ENCODE measurements around the gene GAPDHS.

DNA sequence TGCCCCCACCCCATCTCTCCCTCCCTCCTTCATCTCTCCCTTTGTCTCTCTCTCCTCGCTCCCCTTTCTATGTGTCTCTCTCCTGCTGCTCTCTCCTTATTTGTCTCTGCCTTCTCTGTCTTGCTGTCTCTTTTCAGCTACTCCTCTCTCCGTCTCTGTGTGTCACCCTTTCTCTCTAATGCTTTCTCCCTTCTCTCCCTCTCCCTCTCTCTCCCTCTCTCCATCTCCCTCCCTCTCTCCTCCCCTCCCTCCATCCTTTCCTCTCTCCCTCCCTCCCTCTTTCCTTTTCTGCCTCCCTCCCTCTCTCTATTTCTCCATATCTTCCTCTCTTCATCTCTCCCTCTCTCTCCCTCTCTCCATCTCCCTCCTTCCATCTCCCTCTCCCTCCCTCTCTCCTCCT is 29.5 kb downstream of the GAPDHS start:
- no peak for TF ChIP-seq POLR2AphosphoS5 (IDR thresholded peaks at IDR 0.05; ENCODE audit: low read depth, low read length)
- TF ChIP-seq POLR2A (IDR thresholded peaks at IDR 0.05; ENCODE audit: low read depth, low read length) = no peak
- no peak for TF ChIP-seq TAF1 (IDR thresholded peaks at IDR 0.05; ENCODE audit: borderline replicate concordance, low read depth, low read length)

Measured in GM12892 (cell line).